Measurements from ENCODE around the gene TPX2.
"Not testable (repeated sequence)": the region's sequence is repeated elsewhere in the genome, so short reads cannot be mapped to it uniquely, and the experiment has no call there.

Gene TPX2

GRCh38 chr20:31816221-31816620, 77.1 kb downstream of the TPX2 start:
- DNase-seq = no peak

- no peak for DNase-seq
Observed at GRCh38 chr20:31817461-31817860, 78.4 kb downstream of the TPX2 start.

GRCh38 chr20:31818376-31818908, 79.4 kb downstream of the TPX2 start:
- DNase-seq = no peak

- DNase-seq = peak; percentile 53
Observed at GRCh38 chr20:31819083-31819784, 80.1 kb downstream of the TPX2 start, which contains the start of gene MYLK2. Gene MYLK2 (plus strand): TSS chr20:31819356. CDS start chr20:31819581, 225 bp downstream.

GRCh38 chr20:31820228-31820627, 81.1 kb downstream of the TPX2 start:
- no peak for DNase-seq

- no peak for DNase-seq
Observed at GRCh38 chr20:31821427-31821826, 82.3 kb downstream of the TPX2 start.

- DNase-seq = peak; percentile 92
Observed at GRCh38 chr20:31822421-31823330, 83.6 kb downstream of the TPX2 start.

GRCh38 chr20:31823360-31824124, 84.5 kb downstream of the TPX2 start:
- DNase-seq = no peak

GRCh38 chr20:31824125-31824485, 85.0 kb downstream of the TPX2 start:
- no peak for DNase-seq

- peak; percentile 23 for DNase-seq
Observed at GRCh38 chr20:31824554-31825313, 85.6 kb downstream of the TPX2 start.

GRCh38 chr20:31826074-31826473, 87.0 kb downstream of the TPX2 start:
- no peak for DNase-seq

- no peak for DNase-seq
Observed at GRCh38 chr20:31827059-31827458, 88.0 kb downstream of the TPX2 start.

GRCh38 chr20:31828016-31828415, 88.9 kb downstream of the TPX2 start:
- DNase-seq = not testable (repeated sequence)

- no peak for DNase-seq
Observed at GRCh38 chr20:31829731-31830130, 90.6 kb downstream of the TPX2 start.

GRCh38 chr20:31830406-31830981, 91.4 kb downstream of the TPX2 start:
- no peak for DNase-seq

GRCh38 chr20:31831211-31831610, 92.1 kb downstream of the TPX2 start:
- no peak for DNase-seq

GRCh38 chr20:31831771-31832306, 92.7 kb downstream of the TPX2 start:
- DNase-seq = no peak

GRCh38 chr20:31833130-31833930, 94.2 kb downstream of the TPX2 start:
- no peak for DNase-seq

GRCh38 chr20:31833931-31834521, 94.9 kb downstream of the TPX2 start:
- no peak for DNase-seq

GRCh38 chr20:31835554-31835953, 96.5 kb downstream of the TPX2 start:
- DNase-seq = no peak
